WTC11 (cell line): ENCODE data around the gene FAHD1. TPM values are rescaled to one million over a fixed set of nuclear protein-coding genes. Genes with fewer than 3 reads are reported as not detected.
A peak's percentile ranks its signal among the peaks of the same experiment; 100 is the strongest.

Experiments used
- ATAC-seq: fragments of 200-7000 bp; cut with Tn5 transposase; 2 replicates; pipeline ENCODE4 v1.10.0; 2021; ENCODE audit warnings: mild to moderate bottlenecking, moderate library complexity
- CTCF ChIA-PET: fragments of 300-600 bp; sonication (Branson Sonifier 250); formaldehyde crosslinking; loops from one replicate; lab custom pipeline; 2021; ENCODE audit warnings: antibody characterized with exemption; lab: Charles Lee
- POLR2A ChIA-PET: fragments of 350-600 bp; sonication (Branson Sonifier 250); formaldehyde crosslinking; loops from one replicate; lab custom pipeline; 2021; ENCODE audit warnings: antibody characterized with exemption; lab: Charles Lee
- DNase-seq: peaks from one replicate; pipeline ENCODE4 v3.0.0; 2021; ENCODE audit warnings: low spot score
- H3K27ac Mint-ChIP-seq: 2 replicates; pipeline ENCODE4 v1.8.0; 2021; ENCODE audit warnings: mixed read lengths
- H3K27me3 Mint-ChIP-seq: 2 replicates; pipeline ENCODE4 v1.8.0; 2021; ENCODE audit warnings: low read depth, mild to moderate bottlenecking, moderate library complexity, mixed read lengths
- H3K36me3 Mint-ChIP-seq: 2 replicates; pipeline ENCODE4 v1.8.0; 2021; ENCODE audit warnings: mixed read lengths
- H3K4me1 Mint-ChIP-seq: 2 replicates; pipeline ENCODE4 v1.8.0; 2022; ENCODE audit warnings: mixed read lengths
- H3K4me3 Mint-ChIP-seq: 2 replicates; pipeline ENCODE4 v1.8.0; 2021; ENCODE audit warnings: mild to moderate bottlenecking, moderate library complexity, mixed read lengths
- H3K9me3 Mint-ChIP-seq: 2 replicates; pipeline ENCODE4 v1.8.0; 2021; ENCODE audit warnings: mixed read lengths
- AFF4 ChIP-seq: sonication (generic); formaldehyde crosslinking; IDR thresholded peaks from 2 replicates; pipeline ENCODE4 v1.8.1; 2023; ENCODE audit warnings: mild to moderate bottlenecking, missing genetic modification reagents, borderline replicate concordance
- ARID4B ChIP-seq: sonication (generic); formaldehyde crosslinking; IDR thresholded peaks from 2 replicates; pipeline ENCODE4 v1.8.0; 2023; ENCODE audit warnings: missing genetic modification reagents, mild to moderate bottlenecking, borderline replicate concordance
- CREM ChIP-seq: sonication (generic); formaldehyde crosslinking; IDR thresholded peaks from 2 replicates; pipeline ENCODE4 v1.8.1; 2022; ENCODE audit warnings: mild to moderate bottlenecking, missing genetic modification reagents, moderate library complexity
- ELF4 ChIP-seq: sonication (generic); formaldehyde crosslinking; IDR thresholded peaks from 2 replicates; pipeline ENCODE4 v1.8.1; 2022; ENCODE audit warnings: low read depth, mild to moderate bottlenecking, moderate library complexity, missing genetic modification reagents
- FOXJ3 ChIP-seq: sonication (generic); formaldehyde crosslinking; IDR thresholded peaks from 2 replicates; pipeline ENCODE4 v1.9.0; 2021; ENCODE audit warnings: missing genetic modification reagents, mild to moderate bottlenecking, borderline replicate concordance
- FOXP4 ChIP-seq: sonication (generic); formaldehyde crosslinking; IDR thresholded peaks from 2 replicates; pipeline ENCODE4 v1.8.0; 2022; ENCODE audit warnings: mild to moderate bottlenecking, missing genetic modification reagents
- GABPB1 ChIP-seq: sonication (generic); formaldehyde crosslinking; IDR thresholded peaks from 2 replicates; pipeline ENCODE4 v1.8.1; 2023; ENCODE audit warnings: mild to moderate bottlenecking, missing genetic modification reagents
- PRDM15 ChIP-seq: sonication (generic); formaldehyde crosslinking; IDR thresholded peaks from 2 replicates; pipeline ENCODE4 v1.8.0; 2022; ENCODE audit warnings: missing genetic modification reagents
- PREB ChIP-seq: sonication (generic); formaldehyde crosslinking; IDR thresholded peaks from 2 replicates; pipeline ENCODE4 v1.8.1; 2022; ENCODE audit warnings: mild to moderate bottlenecking, missing genetic modification reagents, moderate library complexity, borderline replicate concordance
- PRRX2 ChIP-seq: fragments of 250-450 bp; sonication (Bioruptor Pico); IDR thresholded peaks from 2 replicates; pipeline ENCODE4 v1.8.0; 2021; ENCODE audit warnings: mild to moderate bottlenecking
- SMAD3 ChIP-seq: sonication (generic); formaldehyde crosslinking; IDR thresholded peaks from 2 replicates; pipeline ENCODE4 v1.8.0; 2022; ENCODE audit warnings: missing genetic modification reagents, mild to moderate bottlenecking, borderline replicate concordance
- SMAD4 ChIP-seq: sonication (generic); formaldehyde crosslinking; IDR thresholded peaks from 2 replicates; pipeline ENCODE4 v1.8.0; 2022; ENCODE audit warnings: mild to moderate bottlenecking, missing genetic modification reagents
- SOX15 ChIP-seq: fragments of 250-450 bp; sonication (Bioruptor Pico); IDR thresholded peaks from 2 replicates; pipeline ENCODE4 v1.9.0; 2021; ENCODE audit warnings: mild to moderate bottlenecking
- ZNF219 ChIP-seq: sonication (generic); formaldehyde crosslinking; IDR thresholded peaks from 2 replicates; pipeline ENCODE4 v1.8.0; 2023; ENCODE audit warnings: missing genetic modification reagents, mild to moderate bottlenecking, borderline replicate concordance
- ZNF396 ChIP-seq: fragments of 250-450 bp; sonication (Bioruptor Pico); IDR thresholded peaks from 2 replicates; pipeline ENCODE4 v1.8.0; 2021; ENCODE audit warnings: mild to moderate bottlenecking, moderate library complexity, borderline replicate concordance
- ZNF671 ChIP-seq: fragments of 250-450 bp; sonication (Bioruptor Pico); IDR thresholded peaks from 2 replicates; pipeline ENCODE4 v1.8.0; 2021; ENCODE audit warnings: mild to moderate bottlenecking
- total RNA-seq: library from RNA; stranded (reverse); gene quantifications from 3 replicates; pipeline ENCODE4 v1.2.3, GENCODE V29; 2021

Gene FAHD1
- total RNA-seq, 1 experiment from 2014 or later: 14.3 TPM

GRCh38 chr16:1794221-1794871 is 32.7 kb upstream of the FAHD1 start:
- CTCF ChIA-PET: interaction anchor here (1.0 to 1.6 kb wide), 2 partner anchors 29 to 129 kb away, joined by 3 to 5 read pairs; no protein-coding TSS in a partner anchor
- peaks cover 11% of the 10 kb centered on the region for H3K36me3 Mint-ChIP-seq
- no peak overlapping the region for H3K27ac Mint-ChIP-seq
- no peak overlapping the region for H3K4me3 Mint-ChIP-seq
- POLR2A ChIA-PET: interaction anchor here (0.6 to 0.9 kb wide), 2 partner anchors 20 to 33 kb away, joined by 3 read pairs; no protein-coding TSS in a partner anchor
- no peak for TF ChIP-seq SOX15
- TF ChIP-seq GABPB1 (CRISPR knock-in tag): peak; percentile 36; the same call in 1 of the 2 replicates
- no peak for ATAC-seq
- no peak for DNase-seq
- H3K4me1 Mint-ChIP-seq: no peaks in the 10 kb centered on the region
- peaks cover under 1% of the 10 kb centered on the region for H3K27me3 Mint-ChIP-seq
- peaks cover 19% of the 10 kb centered on the region for H3K9me3 Mint-ChIP-seq

- CTCF ChIA-PET: interaction anchor here (0.6 kb wide), 1 partner anchor 457 kb away, joined by 5 read pairs; no protein-coding TSS in a partner anchor
- Mint-ChIP-seq H3K27ac (no peak overlapping the region), H3K9me3 (peaks cover 26% of the 10 kb centered on the region), H3K4me1 (no peaks in the 10 kb centered on the region), H3K36me3 (peaks cover 18% of the 10 kb centered on the region), H3K4me3 (no peak overlapping the region), H3K27me3 (peaks cover 7% of the 10 kb centered on the region)
- POLR2A ChIA-PET: interaction anchor here (0.6 kb wide), 1 partner anchor 19 kb away, joined by 3 read pairs; no protein-coding TSS in a partner anchor
- DNase-seq: no peak
- no peak for ATAC-seq
- TF ChIP-seq SMAD3 (CRISPR knock-in tag): no peak
- no peak for TF ChIP-seq ZNF219 (CRISPR knock-in tag)
- TF ChIP-seq ELF4 (CRISPR knock-in tag): no peak
- no peak for TF ChIP-seq ARID4B
- TF ChIP-seq ZNF396 (CRISPR knock-in tag): no peak
- no peak for TF ChIP-seq AFF4 (CRISPR knock-in tag)
- no peak for TF ChIP-seq ZNF671 (CRISPR knock-in tag)
- TF ChIP-seq FOXP4 (CRISPR knock-in tag): no peak
- no peak for TF ChIP-seq CREM (CRISPR knock-in tag)
- TF ChIP-seq SMAD4 (CRISPR knock-in tag): no peak
- TF ChIP-seq PRDM15: no peak
- no peak for TF ChIP-seq PREB (CRISPR knock-in tag)
- TF ChIP-seq PRRX2 (CRISPR knock-in tag): no peak
- no peak for TF ChIP-seq FOXJ3 (CRISPR knock-in tag)
Measured at GRCh38 chr16:1794908-1795666, 31.9 kb upstream of the FAHD1 start.
